ENCODE data around the gene ZNF597.

ZNF597 gene

GRCh38 chr16:3444032-3444388, 706 bp upstream of the ZNF597 start:
- DNase-seq, result peak; percentile 38

- no peak for DNase-seq
Observed at GRCh38 chr16:3439637-3440036, 3.7 kb downstream of the ZNF597 start.

- no peak for DNase-seq
Observed at GRCh38 chr16:3434373-3434772, 8.9 kb downstream of the ZNF597 start.

- no peak for DNase-seq
Observed at GRCh38 chr16:3431779-3432219, 11.5 kb downstream of the ZNF597 start.

GRCh38 chr16:3413730-3414379, 29.4 kb downstream of the ZNF597 start:
- peak; percentile 59 for DNase-seq

GRCh38 chr16:3408561-3409197, 34.6 kb downstream of the ZNF597 start:
- DNase-seq, result no peak

GRCh38 chr16:3401719-3402397, 41.4 kb downstream of the ZNF597 start:
- peak; percentile 37 for DNase-seq

DNA sequence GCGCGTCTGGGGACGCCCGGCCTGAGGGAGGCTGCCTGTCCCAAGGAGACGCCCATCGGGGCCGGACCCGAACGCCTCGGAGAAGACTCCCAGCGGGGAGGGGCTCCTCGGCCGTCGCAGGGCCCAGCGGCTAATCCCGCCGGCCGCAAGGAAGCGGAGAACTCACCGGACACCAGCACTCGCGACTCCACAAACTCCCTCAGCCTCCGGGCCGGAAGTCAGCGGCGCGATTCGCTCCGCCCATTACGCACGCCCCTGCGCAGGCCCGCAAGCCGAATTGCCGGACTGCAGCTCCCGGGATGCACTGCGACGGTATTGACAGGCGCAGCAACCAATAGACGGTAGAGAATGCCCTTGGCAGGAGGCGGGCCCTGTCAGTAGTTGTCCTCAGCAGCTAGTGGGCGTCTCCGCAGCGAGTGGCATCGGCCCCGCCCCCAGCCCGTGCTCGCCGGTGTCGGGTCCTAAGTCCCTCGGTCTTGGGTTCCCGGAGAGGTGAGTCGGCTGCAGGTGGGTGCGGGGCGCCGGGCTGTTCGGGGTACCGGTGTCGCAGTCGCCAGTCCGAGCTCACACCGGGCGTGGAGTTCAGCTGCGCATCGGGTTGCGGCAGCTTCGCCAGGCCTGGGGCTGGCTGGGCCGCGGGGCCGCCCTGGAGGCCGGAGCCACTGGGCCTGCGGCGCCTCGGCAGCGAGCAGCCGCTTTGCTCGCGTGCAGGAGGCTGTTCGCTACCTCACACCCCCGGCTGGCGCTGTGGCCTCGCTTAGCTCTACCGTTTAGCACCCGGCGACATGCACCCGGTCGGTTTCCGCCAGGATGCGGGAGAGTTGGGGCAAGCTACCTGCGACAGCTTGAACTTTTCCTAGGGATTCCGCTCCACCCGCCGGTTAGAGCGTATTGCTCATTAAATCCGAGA, 42.3 kb downstream of the ZNF597 start, which contains the start of the genes ZNF174 and ZSCAN32:
Gene ZNF174, plus strand, starts transcription at position 437 of the 910 bp plus-strand sequence. CDS start 790 bp downstream, outside the sequence.
Gene ZSCAN32, minus strand, starts transcription at position 226 of the 910 bp plus-strand sequence. CDS start 3,447 bp downstream, outside the sequence.
- DNase-seq, result peak; percentile 99

GRCh38 chr16:3400446-3400778, 42.9 kb downstream of the ZNF597 start:
- no peak for DNase-seq

DNA sequence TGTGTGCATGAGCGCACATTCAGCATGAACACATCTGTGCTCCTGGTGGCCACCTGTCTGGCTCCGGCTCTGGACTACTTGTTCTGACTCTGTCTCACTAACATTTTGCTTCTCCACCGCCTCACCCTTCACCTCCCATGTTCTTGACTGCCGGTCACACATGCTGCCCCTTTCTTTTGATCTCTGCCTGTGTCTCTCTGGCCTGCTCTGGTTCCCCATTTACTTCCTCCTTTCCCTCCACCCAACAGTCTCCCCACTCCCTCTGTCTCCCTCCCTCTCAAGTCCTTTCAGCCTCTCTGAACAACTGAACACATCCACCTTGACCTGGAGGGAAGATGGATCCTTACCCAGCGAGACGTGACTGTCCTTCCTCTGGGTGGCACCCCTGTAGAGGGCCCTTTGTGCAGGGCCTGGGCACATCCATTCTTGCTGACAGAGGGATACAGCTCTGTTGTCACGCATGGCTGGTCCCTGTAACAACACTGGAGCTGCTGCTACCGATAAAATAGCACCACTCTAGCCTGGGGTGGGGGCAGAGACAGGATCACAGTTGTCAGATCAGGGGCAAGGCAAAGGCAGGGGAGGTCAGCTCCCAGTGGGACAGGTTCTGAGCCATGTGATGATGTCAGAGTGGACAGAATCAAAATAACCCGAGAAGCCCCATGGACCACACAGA, 53.5 kb downstream of the ZNF597 start:
- DNase-seq, result no peak

DNA sequence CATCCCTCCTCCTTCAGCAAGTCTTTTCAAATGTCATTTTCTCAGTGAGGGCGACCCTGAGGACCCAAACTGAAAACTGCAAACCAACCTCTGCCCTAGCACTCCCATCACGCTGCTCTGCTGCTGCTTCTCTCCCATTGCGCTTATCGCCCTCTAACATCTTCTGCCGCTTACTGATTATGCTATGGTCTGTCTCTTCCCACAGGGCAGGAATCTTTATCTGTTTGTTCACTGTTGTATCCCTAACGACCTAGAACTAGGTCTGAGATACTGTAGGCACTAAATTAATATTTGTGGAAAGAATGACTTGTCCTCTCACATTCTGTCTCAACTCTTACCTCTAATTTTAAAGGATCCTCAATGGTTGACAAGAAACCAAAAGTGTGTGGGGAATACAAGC, 55.0 kb downstream of the ZNF597 start:
- DNase-seq, result no peak

DNA sequence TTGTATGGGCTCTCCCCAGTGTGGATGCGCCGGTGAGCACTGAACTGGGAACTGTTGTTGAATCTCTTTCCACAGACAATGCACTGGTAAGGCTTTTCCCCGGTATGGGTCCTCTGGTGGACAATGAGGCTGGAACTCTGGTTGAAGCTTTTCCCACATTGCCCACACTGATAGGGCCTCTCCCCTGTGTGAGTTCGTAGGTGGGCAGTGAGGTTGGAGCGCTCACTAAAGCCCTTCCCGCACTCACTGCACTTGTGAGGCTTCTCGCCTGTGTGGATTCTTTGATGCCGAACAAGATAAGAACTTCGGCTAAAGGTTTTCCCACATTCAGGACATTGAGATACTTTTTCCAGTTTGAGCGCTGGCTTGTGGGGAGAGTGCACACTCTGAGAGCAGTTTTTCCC, 60.3 kb downstream of the ZNF597 start:
- DNase-seq, result no peak

All from NCI-H82 (cell line).